Amniotic epithelial cell (primary cell): ENCODE results near the gene RUNX1.
A peak's percentile ranks its signal among the peaks of the same experiment; 100 is the strongest.

Source experiments
- DNase-seq: peaks from one replicate; pipeline ENCODE4 v3.0.0-alpha.2; 2010; ENCODE audit warnings: low read depth

RUNX1 gene

GRCh38 chr21:35036465-35037383 lies 12.4 kb downstream of the RUNX1 start:
- no peak for DNase-seq

- no peak for DNase-seq
Measured at GRCh38 chr21:35035581-35035980, 13.5 kb downstream of the RUNX1 start.

- no peak for DNase-seq
Measured at GRCh38 chr21:35035116-35035515, 14.0 kb downstream of the RUNX1 start.

- no peak for DNase-seq
Measured at GRCh38 chr21:35034203-35034926, 14.7 kb downstream of the RUNX1 start.

GRCh38 chr21:35032474-35033263 lies 16.4 kb downstream of the RUNX1 start:
- DNase-seq, result no peak

- DNase-seq, result no peak
Measured at GRCh38 chr21:35028451-35028978, 20.6 kb downstream of the RUNX1 start.

GRCh38 chr21:35027563-35028450 lies 21.3 kb downstream of the RUNX1 start:
- no peak for DNase-seq

- peak; percentile 87 for DNase-seq
Measured at GRCh38 chr21:35026617-35027562, 22.2 kb downstream of the RUNX1 start.

GRCh38 chr21:35026153-35026500 lies 23.0 kb downstream of the RUNX1 start:
- DNase-seq, result peak; percentile 84

- DNase-seq, result peak; percentile 81
Measured at GRCh38 chr21:35025206-35026152, 23.6 kb downstream of the RUNX1 start.

- no peak for DNase-seq
Measured at GRCh38 chr21:35024513-35024912, 24.6 kb downstream of the RUNX1 start.

GRCh38 chr21:35024071-35024420 lies 25.1 kb downstream of the RUNX1 start:
- DNase-seq, result no peak

- DNase-seq, result no peak
Measured at GRCh38 chr21:35023396-35024070, 25.6 kb downstream of the RUNX1 start.

GRCh38 chr21:35021546-35021945 lies 27.6 kb downstream of the RUNX1 start:
- no peak for DNase-seq

- DNase-seq, result no peak
Measured at GRCh38 chr21:35020902-35021301, 28.2 kb downstream of the RUNX1 start.

GRCh38 chr21:35020436-35020835 lies 28.7 kb downstream of the RUNX1 start:
- DNase-seq, result no peak

- no peak for DNase-seq
Measured at GRCh38 chr21:35019631-35020032, 29.5 kb downstream of the RUNX1 start.

GRCh38 chr21:35017256-35017655 lies 31.8 kb downstream of the RUNX1 start:
- DNase-seq, result no peak
